Ecto neural progenitor cell (in vitro differentiated cells): ENCODE results near the gene MYO18B.
"Not testable (repeated sequence)": the region's sequence is repeated elsewhere in the genome, so short reads cannot be mapped to it uniquely, and the experiment has no call there.

Source experiments
- DNase-seq: peaks from one replicate; pipeline ENCODE4 v3.0.0-alpha.2; 2018; ENCODE audit warnings: low spot score

MYO18B gene

DNA sequence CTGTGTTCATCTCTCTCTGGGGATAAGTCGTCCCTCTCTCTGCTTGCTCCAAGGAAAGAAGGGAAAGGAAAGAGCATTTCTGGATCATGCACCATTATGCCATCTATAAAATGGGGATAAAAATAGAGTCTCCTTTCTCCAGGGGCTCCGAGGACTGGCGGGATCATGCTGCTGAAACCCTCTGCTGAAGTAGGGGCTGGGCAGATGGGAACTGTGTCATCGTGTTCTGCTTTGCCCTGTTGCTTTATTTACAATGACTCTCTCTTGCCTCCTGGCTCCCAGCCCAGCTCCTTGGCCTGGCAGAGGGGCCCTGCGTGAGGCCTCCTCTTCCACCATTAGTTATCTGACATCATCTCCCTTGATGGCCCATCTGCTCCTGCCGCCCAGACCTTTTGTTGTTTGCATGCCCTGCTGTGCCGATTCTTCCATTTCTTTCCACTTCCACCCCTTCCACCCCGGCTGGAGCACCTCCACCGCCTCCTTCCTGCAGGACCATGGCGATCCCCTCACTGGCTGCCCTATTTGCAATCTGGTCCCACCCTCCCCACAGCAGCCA, 200.9 kb downstream of the MYO18B start:
- no peak for DNase-seq

DNA sequence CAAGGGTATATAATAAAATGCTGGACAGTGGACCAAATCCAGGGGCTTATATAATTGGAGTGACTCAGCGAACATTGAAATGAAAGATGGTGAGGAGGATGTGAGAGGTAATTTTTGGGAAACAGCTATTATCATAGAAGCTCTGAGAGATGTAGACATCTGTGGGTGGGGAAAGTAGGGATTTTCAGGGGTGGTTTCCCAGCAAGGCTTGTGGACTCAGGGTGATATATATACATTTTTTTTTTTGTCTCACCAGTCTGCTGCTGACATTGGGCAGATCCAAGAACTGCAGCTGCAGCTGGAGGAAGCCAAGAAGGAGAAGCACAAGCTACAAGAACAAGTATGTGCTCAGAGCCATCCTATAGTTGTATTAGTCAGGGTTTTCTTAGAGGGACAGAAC, 208.1 kb downstream of the MYO18B start:
- no peak for DNase-seq

DNA sequence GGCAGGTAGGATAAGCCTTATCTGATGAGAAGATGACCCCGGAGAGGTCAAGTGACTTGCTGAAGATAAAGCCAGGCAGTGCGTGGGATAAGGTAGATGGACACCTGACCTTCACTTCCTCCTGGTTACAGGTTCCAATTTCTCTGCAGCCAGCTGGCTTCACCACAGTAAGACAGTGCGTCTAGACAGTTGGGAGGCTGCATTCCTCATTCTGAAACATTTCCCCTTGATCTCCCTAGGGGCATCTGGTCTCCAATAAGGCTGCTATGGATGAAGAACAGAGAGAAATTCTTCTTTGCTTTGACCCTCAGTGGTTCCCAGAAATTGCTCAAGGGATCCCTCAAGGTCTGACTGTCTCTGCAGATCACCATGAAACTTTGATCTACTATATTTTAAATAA, 211.3 kb downstream of the MYO18B start:
- no peak for DNase-seq

DNA sequence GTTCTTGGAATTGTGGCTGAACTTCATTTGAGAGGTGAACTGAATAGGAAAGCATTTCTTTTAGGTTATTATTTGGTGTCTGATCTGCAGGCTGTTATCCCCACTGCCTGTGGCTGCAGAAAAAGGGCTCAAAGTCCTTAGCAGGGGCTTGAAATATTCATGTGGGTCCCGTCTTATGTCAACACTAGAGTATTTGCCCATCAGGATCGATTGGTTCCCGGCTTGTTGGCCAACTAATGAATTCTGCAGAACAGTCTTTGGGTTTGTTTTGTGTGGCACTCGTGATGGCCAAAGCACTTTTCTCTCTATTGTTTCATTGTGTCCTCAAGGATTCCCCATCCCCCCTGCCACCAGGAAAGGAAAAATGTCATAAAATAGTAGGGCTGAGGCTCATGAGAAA, 211.9 kb downstream of the MYO18B start:
- DNase-seq, result no peak

DNA sequence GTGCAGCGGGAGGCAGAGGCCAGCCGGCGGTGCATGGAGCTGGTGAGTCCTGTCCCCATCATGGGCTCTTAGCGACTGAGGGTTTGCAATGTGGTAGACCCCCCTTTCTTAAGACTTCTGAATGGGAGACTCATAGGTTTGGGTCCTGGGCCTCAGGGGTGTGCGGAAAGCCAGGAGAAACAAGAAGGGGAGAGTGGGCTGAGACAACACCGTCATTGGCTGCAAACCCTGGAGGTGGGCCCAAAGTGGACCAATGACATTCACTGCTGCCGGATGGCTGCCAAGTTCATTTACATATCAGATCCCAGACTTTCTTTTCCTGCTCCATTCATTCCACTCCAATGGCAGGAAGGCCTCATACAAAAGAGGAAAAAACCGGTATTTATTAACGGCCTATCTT, 213.3 kb downstream of the MYO18B start:
- DNase-seq, result no peak

DNA sequence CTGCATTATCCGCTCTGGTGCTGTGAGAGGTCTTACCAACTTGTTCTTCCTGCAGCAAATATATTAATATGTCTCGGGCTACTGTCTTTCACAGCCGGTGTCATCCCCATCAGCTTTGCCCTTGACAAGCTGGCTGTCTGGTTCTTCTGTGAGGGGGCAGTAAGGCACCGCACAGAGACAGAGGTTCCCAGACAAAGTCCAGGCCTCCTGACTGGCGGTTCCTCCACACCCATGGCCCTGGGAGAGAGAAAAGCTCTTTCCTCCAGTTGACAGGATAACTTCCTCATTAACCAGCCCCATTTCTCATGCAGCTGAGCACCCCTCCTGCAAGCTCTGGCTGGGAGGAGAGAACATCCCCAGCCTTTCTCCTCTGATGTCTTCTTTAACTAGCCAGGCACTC, 214.8 kb downstream of the MYO18B start:
- DNase-seq, result no peak

DNA sequence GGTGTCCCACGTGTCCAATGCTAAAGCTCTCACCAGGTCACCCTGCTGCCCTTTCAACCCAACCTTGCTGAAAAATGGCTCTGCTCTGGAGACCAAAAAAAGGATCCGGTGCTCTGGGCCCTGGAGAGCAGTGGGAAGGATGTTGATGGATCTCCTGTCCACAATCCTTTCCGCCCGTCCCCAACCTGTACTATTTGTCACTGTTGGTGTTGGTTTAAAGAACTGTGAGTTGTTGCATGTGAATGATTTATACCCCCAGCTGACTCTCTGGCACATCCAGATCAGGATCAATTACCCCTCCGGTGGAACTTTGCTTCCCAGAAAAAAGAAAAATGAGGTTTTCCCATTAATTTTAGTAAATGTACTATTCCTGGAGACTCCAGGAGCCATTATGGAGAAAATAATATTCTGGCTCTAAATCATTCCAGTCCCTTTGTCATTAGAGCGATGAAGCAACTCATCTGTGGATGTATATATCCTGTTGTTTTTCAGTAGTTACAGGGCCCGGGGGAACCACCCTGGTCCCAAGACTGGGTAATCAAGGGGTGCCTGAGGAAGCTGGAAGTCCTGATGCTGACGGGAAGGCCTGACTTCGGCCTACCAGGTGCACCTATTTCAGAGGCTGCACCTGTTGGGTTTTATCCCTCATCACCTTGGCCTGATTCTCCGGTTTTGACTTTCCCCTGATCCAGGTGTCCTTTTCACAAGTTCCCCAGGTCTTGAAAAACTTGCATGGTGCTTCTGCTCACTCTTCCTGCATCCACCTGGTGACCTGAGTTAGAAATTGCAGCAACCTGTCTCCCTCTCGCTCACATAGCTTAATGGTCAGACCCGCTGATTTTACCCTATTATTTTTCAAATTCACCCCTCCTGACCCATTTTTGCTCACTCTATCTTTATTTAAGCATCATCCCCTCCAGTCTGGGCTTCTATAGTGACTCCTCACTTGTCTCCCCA, 218.1 kb downstream of the MYO18B start:
- DNase-seq, result no peak

DNA sequence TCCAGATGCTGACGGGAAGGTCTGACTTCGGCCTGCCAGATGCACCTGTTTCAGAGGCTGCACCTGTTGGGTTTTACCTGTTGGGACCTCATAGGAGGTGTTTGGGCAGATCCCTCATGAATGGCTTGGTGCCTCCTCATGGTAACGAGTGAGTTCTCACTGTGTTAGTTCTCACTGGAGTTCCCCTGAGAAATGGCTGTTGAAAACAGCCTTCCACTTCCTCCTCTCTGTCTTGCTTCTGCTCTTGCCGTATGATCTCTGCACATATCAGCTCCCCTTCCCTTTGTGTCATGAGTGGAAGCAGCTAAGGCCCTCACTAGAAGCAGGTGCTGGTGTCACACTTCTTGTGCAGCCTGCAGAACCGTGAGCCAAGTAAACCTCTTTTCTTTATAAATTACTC, 219.7 kb downstream of the MYO18B start:
- no peak for DNase-seq

DNA sequence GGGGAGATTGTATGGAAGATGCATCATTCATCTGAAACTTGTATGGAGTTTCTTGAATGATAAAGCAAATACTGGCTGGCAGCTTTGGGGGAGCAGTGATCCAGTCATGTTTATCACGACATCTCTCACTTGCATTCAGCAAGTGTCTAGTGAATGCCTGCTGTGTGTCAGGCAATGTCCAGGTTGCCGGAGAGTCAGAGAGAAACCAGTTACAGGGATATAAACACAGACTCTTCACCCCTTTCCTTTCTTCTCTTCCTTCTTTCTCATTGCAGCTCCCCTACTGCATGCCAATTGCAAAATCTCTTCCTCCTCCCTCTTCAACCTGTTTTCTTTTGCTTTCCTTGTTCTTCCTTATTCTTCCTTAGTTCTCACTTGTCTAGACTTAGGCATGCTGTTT, 220.7 kb downstream of the MYO18B start:
- no peak for DNase-seq

DNA sequence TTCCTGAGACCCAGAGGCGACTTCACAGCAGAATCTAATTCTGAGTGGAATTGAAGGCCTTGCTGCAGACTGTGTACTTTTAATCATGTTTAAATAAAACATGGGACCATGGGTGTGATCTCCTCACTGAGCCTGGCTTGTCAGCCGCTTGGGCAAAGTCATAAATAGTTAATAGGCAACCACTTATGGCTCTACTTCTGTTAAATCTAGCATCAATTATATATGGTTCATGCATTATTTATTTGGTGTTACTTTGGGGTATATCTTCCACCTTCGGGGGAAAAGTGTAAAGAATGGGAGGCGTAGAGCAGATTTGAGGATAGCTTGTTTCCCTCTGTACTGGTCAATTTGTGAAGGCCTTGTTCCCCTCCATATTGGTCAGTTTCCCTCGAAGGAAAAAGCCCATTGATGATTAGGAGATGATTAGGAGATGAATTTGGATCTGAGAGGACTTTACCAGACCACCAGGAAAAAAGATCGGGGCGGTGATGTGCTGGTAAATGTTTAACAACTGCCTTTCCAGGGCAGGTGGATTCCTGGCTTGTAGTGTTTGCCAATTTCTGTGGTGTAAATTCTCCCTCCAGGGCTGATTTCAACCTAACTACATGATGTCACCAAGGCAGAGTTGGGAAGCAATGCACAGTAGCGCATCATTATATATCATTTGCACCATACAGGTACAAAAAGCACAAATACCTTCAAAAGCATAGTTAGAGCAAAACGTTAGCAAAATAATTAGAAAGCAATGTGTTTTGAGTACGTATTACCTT, 223.2 kb downstream of the MYO18B start:
- no peak for DNase-seq

DNA sequence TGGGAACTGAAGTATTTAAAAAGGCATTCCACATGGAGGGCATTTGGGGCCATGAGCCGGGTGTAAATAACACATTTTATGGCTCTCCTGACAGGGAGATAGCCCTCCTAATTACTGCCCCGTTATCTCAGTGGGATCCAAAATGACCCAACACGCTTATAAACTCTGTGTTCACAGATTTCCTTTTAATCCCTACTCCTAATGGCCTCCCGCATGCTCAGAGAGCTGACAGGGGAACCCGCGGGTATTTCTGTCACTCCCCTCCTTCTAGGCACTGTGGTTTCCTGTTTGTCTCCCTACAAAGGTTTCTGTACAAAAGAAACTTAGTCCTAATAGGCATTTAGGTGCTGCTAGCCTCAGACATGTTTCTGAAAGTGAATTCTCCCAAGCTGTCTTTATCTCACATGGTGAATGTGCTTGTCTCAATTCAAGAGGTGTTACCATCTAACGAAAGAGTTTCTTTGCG, 224.5 kb downstream of the MYO18B start:
- DNase-seq, result no peak

DNA sequence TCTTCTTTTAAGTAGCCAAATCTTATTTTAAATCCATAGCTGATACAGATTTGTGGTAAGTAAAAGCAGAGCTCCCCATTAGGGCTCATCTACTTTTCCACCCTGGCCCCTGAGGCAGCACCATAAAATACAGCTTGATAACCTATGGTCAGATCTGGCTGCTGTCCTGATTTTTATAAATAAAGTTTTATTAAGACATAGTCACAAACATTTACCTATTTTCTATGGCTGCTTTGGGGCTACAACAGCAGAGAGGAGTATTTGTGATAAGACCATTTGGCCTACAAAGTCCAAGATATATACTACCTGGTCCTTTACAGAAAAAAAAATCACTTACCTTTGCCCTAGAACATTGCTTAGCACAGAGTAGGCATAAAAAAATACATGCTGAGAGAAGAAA, 227.3 kb downstream of the MYO18B start:
- no peak for DNase-seq

DNA sequence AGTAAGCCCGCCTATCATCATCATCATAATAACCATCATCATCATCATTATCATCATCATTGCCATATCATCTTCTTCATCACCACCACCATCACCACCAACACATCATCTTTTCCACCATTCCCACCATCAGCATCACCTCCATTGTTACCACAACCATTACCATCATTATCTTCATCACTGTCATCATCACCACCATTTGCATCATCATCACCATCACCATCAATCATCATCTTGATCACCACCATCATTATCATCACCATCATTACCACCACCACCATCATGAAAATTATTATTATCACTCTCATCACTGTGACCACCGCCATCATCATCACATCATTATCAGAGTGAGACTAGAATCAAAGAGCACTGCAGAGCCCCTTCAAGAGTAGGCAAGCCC, 227.9 kb downstream of the MYO18B start:
- no peak for DNase-seq

DNA sequence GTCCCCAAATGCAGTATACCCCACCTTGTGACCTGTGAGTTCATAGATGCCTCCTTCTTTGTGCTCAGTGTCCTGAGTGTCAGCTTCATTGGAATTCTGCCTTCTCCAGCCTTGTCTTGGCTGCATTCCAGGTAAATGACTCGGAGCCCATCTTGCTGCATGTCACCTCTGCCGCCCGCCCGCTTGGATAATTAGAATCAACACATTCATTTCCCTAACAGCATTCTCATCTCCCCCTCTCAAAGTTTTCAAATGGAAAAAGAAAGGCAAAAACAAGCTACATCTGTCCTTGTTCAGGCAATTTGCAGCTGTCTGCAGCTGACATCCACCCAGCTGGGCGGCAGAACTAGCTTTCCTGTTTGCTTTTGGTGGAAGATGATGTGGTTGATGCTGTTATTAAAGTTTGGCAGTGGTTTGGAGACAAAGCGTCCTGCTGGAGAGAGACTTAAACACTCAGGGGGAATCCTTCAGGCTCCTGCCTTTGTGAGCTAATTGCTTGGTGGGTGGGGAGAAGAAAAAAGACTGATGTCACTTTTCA, 228.5 kb downstream of the MYO18B start:
- no peak for DNase-seq

DNA sequence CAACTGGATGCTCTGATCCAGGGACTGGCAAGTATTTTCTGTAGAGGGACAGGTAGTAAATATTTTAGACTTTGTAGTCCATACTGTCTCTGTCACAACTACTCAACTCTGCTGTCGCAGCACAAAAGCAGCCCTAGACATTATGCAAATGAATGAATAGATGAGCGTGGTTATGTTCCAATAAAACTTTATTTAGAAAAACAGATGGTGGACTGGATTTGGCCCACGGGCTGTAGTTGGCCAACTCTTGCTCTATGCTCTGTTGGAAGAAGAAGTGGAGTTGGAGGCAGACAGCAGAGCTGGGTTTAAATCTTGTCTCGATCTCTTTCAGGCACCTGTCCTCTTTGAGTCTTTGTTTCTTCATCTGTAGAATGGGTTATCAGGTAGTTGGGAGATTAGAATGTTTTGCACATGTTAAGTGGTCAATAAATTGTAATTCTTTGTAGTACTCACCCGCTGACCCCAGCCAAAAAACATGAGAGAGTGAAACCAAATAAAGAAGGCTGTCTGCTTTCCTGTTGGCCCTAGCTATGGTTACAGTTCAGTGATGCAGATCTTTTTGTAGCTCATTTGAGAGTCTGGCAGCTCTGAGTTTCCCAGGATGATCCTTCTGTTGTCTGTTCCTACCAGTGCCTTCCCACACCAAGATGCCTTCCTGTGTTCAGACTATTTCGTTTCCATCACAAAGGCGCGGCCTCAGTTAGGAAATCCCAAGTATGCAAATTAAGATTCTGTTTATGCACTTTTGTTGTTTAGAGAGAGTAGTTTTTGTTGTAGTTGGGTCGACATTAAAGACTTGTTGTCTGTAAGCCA, 229.2 kb downstream of the MYO18B start:
- no peak for DNase-seq

DNA sequence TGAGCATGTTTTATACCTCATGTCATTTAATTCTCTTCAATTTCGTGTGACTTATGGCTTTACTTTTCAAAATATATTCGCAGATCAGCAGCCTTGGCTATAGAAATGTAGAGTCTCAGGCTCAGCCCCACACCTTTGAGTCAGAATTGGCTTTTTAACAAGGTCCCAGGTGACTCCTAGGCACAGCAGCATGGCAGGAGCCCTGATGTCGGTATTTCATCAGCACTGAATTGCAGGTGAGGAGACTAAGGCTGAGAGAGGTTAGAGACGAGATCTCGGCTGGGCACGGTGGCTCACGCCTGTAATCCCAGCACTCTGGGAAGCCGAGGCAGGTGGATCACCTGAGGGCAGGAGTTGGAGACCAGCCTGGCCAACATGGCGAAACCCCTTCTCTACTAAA, 230.4 kb downstream of the MYO18B start:
- DNase-seq, result no peak

DNA sequence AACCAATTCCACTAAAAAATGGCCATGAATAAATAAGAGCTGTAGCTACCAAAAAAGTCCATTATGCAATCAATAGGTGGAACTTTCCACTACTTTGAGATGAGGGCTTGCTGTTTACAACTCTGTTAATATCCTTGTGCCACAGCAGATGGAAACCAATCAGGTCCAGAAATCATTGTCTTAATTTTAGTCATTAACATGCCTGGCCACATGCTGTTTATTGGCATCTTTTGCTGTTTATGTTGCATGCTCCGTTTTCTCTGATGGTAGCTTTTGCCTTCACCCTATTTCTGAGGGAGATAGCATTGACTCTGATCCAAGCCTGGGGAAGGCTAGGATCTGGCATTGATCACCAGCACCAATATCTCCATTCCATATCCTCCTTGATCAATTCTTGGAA, 234.4 kb downstream of the MYO18B start:
- DNase-seq, result no peak

DNA sequence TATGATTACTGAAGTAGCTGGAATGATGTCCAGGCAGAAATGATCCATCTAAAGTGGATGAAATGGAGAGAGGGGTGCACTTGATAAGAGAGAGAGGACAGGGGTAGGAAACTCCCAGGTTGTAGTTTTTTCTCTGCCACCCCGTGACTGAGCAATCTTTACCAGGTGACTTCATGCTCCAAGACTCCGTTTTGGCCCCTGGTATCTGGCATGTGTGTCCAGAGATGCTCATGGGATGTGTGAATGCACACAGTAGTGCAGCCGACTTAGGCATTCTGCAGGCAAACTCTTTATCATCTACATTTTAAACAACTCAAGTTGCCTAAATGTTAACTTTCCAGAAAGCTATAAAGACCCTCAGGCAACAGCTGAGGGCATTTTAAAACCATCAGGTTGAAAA, 238.0 kb downstream of the MYO18B start:
- DNase-seq, result no peak

DNA sequence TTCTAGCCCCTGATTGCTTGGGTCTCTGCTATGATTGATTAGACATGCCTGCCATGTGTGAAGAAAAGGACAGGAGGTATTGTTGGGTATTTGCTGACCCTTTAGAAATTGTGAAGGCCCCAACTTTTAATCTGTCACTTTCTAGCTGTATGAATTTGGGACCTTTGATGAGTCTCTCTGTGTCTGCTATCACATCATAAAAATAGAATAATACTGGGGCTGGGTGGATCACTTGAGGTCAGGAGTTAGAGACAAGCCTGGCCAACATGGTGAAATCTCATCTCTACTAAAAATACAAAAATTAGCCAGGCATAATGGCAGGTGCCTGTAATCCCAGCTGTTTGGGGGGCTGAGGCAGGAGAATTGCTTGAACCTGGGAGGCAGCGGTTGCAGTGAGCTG, 242.9 kb downstream of the MYO18B start:
- not testable (repeated sequence) for DNase-seq

DNA sequence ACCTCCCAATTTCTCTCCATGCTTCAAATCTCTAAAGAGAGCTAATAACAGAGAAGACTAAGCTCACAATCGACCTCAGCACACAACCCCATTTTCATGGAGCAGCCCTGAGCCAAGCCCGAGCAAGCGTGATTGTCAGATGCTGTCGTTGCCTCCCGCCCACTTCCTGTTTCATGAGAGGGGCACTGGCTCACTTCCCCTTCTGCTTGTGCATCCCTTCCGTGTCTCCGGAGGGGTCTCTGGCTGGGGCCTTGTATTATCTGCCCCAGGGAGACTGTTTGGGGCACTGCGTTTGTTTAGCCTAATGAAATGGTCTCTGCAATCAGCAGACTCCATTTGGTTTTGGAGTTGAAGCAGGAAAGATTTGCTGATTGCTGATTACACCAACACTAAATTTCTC, 246.0 kb downstream of the MYO18B start:
- no peak for DNase-seq

DNA sequence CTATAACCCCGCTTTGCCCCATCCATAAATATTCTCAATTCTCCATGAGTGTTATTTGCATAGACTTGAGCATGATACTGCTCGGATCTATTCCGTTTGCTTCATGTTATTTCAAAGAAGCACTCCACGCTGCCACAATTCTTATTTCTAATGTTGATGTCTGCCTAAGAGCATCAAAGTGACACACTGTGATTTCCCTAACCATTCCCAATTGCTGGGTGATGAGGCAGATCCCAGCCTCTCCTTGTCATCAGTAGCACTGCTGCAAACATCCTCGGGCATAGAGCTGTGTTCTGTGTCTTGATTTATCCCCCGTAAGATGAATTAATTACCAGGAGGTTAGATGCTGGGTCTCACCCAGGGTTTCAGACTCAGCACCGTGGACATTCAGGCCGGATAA, 249.0 kb downstream of the MYO18B start:
- no peak for DNase-seq

DNA sequence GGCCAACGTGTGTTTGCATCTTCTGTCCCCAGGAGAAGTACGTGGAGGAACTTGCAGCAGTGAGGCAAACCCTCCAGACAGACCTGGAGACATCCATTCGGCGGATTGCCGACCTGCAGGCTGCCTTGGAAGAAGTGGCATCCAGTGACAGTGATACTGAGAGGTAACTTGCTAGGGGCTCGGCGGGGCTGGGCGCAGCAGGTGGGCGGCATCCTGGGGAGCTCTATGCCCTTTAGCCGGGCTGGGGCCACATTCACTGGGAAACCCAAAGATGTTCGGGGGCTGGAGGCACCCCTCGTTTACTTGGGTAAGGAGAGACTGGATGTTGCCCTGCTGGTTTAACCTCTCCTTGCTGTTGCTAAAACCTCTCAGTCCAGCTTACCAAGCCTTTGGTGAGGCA, 250.3 kb downstream of the MYO18B start:
- DNase-seq, result no peak
